Lower leg skin (tissue), 4 donors: ENCODE measurements around the gene COBL. TPM values are rescaled to one million over a fixed set of nuclear protein-coding genes. Genes with fewer than 3 reads are reported as not detected.

ENCODE experiments used
- DNase-seq, 2 donors: peaks; one replicate each; pipeline ENCODE4 v3.0.0-alpha.2; 2019; ENCODE audit warnings: low spot score in 2 of 2
- H3K4me3 ChIP-seq: fragments of 200-600 bp; sonication (generic); 2 replicates; pipeline ENCODE4 v1.5.1; 2017; ENCODE audit warnings: mild to moderate bottlenecking, low read depth; ENCODE audit not compliant: poor library complexity, severe bottlenecking
- POLR2A ChIP-seq, 2 donors: fragments of 450-650 bp; IDR thresholded peaks; one replicate each; pipeline ENCODE4 v1.6.1; 2016 to 2017; ENCODE audit warnings: antibody characterized with exemption in 2 of 2, mild to moderate bottlenecking in 1 of 2, moderate library complexity in 1 of 2
- WGBS, 2 donors: methylation state at CpG; one replicate each; pipeline ENCODE4 v1.1.5; 2018; 5-methylcytosine and 5-hydroxymethylcytosine counted together
- intact Hi-C: fragments of 100-400 bp; cut with DNase I; formaldehyde crosslinking; loops from one replicate; pipeline ENCODE4 v1.15.0; 2023; ENCODE audit warnings: low total_unique reads
- total RNA-seq, 4 donors: library from RNA; depleted of rRNA; stranded (reverse); fragments of >200 nt; gene quantifications; one replicate each; pipeline ENCODE4 v1.1.0, GENCODE V29; 2016
- TF ChIP-seq, protein P1 (sequence below), 3 donors: fragments of 450-650 bp; IDR thresholded peaks; one replicate each; pipeline ENCODE4 v1.5.1; 2016; ENCODE audit warnings: antibody characterized with exemption in 3 of 3, mild to moderate bottlenecking in 3 of 3, moderate library complexity in 2 of 3

Gene COBL
- total RNA-seq, 4 donors from 2014 or later, result 40.2 to 94.1 (median 66.5) TPM

DNA sequence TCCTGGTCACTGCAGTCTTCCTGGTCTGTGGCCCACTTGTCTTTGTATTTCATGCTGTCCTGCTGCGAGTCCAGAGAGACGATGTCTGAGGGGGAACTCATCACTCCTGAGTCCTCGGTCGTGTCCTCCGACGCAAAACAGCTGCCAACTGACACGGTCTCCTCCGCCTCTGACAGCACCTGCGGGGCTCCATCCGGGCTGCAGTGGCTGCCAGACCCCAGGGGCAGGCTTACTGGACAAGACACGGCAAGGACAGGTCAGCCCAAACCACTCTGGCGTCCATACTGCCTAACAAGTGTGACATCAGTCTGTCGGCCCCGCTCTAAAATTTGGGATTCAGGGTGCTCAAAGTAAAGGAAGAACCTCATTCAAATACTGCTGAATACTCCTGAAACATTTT lies 273.1 kb downstream of the COBL start:
- peak in 1 of 2 donors; percentile 43 for DNase-seq
- intact Hi-C loops, result no loop called here
- TF ChIP-seq, protein P1, sequence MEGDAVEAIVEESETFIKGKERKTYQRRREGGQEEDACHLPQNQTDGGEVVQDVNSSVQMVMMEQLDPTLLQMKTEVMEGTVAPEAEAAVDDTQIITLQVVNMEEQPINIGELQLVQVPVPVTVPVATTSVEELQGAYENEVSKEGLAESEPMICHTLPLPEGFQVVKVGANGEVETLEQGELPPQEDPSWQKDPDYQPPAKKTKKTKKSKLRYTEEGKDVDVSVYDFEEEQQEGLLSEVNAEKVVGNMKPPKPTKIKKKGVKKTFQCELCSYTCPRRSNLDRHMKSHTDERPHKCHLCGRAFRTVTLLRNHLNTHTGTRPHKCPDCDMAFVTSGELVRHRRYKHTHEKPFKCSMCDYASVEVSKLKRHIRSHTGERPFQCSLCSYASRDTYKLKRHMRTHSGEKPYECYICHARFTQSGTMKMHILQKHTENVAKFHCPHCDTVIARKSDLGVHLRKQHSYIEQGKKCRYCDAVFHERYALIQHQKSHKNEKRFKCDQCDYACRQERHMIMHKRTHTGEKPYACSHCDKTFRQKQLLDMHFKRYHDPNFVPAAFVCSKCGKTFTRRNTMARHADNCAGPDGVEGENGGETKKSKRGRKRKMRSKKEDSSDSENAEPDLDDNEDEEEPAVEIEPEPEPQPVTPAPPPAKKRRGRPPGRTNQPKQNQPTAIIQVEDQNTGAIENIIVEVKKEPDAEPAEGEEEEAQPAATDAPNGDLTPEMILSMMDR (IDR thresholded peaks at IDR 0.05), result no peak
- TF ChIP-seq POLR2A (IDR thresholded peaks at IDR 0.05), result no peak

DNA sequence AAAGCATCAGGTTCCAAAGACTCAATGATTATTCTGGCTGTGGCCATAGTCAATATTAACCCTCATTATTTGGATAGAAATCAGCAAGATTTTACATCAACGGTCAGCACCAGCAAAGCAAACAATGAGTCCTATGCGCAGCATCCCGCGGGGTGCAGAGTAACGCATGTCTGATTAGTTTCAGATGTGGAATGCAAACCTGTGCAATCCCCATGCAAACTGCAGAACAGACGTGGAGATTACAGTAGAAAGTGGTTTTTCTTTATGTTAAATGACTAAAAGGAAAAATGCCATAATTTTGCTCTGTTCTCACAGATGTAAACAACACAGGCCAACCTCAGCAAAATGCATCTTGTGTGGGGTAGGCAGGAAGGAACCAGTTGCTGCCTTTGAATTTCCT lies 275.8 kb downstream of the COBL start:
- H3K4me3 ChIP-seq, result no peak overlapping the region
- DNase-seq, result peak in 1 of 2 donors; percentile 8
- intact Hi-C loops, result no loop called here
- WGBS, 2 donors, result 53 to 60% methylated on average over 6 of the region's 6 CpGs
- TF ChIP-seq POLR2A (IDR thresholded peaks at IDR 0.05), result no peak
- TF ChIP-seq, protein P1 (IDR thresholded peaks at IDR 0.05), result no peak

More for the DNA sequence above, 273.1 kb downstream of the COBL start:
- WGBS, 2 donors, result 85 to 94% methylated on average over 14 of the region's 14 CpGs
- H3K4me3 ChIP-seq, result no peak overlapping the region

DNA sequence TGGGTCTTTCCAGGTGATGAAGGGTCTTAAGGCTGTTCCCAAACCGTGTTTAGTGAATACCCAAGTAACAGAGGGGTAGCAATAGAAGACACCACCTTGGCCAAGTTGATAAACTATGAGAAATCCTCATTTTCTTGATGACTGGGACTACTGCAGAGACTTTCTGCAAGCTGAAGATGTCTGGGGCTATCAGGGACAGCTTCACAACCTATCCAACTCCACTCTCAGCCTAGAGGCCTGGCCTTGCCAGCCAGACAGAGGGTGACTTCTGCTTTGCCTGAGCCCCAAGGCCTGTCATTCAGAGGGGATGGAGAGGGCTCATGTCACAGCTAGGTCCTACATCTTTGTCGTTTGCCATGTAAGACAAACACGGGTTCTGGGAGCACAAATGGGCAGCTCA lies 278.0 kb downstream of the COBL start:
- no peak overlapping the region for H3K4me3 ChIP-seq
- 93 to 97% methylated on average over 3 of the region's 3 CpGs for WGBS, 2 donors
- TF ChIP-seq POLR2A (IDR thresholded peaks at IDR 0.05), result no peak
- TF ChIP-seq, protein P1 (IDR thresholded peaks at IDR 0.05), result no peak
- intact Hi-C loops, result no loop called here
- DNase-seq, result peak in 1 of 2 donors; percentile 46

DNA sequence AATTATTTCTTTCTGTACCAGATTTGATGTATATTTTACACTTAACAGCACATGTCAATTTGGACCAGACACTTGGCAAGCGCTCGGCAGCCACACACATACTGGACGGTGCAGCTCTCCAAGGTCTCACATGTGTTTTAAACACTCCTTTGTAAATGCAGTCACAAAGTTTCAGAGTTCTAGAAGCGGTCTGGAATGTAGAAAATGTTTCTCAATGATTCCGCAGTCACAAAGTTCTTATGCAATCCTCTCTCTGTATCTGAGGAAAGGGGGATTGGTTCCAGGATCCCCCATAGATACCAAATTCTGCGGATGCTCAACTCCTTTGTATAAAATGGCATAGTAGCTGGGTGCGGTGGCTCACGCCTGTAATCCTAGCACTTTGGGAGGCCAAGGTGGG lies 280.9 kb downstream of the COBL start:
- peak in 1 of 2 donors; percentile 45 for DNase-seq
- WGBS, 2 donors, result 78 to 85% methylated on average over 8 of the region's 8 CpGs
- no peak overlapping the region for H3K4me3 ChIP-seq
- intact Hi-C loops, result no loop called here
- TF ChIP-seq, protein P1 (IDR thresholded peaks at IDR 0.05), result no peak
- TF ChIP-seq POLR2A (IDR thresholded peaks at IDR 0.05), result no peak

DNA sequence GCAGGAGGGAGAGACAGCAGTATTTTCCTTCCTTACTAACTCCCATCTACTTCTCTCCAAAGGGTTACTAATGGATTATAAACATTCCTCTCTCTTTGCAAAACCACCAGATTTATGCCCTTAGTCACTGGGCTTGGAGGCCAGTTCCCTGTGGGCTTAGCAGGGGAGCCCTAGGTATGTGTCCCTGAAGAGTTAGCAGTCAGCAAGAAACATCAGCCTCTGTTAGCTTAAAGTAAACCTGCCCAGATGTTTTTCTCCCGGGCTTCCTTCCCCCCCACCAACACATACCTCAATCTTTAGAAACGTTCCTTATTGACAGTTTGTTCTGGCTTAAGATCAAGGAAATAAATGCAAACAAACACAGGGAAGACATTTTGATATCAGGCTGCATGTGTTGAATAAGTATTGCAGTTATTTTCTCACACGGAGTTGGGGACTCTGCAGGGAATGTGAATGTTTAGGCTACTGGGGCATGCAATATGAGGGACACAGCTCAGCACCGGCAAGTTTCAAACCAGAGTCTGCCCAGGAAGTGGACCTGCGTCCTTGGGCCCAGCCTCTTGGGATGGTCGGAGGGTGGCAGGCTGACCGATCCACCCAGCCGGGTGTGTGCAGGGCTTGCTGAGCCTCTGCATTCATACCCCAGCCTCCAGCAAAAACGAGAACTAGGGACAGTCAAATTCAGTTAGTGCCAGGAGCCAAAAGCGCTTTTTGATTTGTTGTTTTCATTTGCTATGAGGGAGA lies 281.9 kb downstream of the COBL start:
- no peak overlapping the region for H3K4me3 ChIP-seq
- intact Hi-C loops, result no loop called here
- TF ChIP-seq, protein P1 (IDR thresholded peaks at IDR 0.05), result no peak
- no peak for TF ChIP-seq POLR2A (IDR thresholded peaks at IDR 0.05)
- peak in 1 of 2 donors; percentile 50 for DNase-seq
- WGBS, 2 donors, result 39 to 58% methylated on average over 10 of the region's 10 CpGs
